GM23338 (cell line): Measurements from ENCODE around the gene GPR39. TPM values are rescaled to one million over a fixed set of nuclear protein-coding genes. Genes with fewer than 3 reads are reported as not detected.

Source experiments
- ATAC-seq: fragments of 200-7000 bp; cut with Tn5 transposase; 3 replicates; pipeline ENCODE4 v1.9.1; 2020
- DNase-seq: peaks from one replicate; pipeline ENCODE4 v3.0.0-alpha.2; 2015; ENCODE audit warnings: low spot score
- H2AFZ ChIP-seq: fragments of 200-600 bp; sonication (generic); 2 replicates; pipeline ENCODE4 v1.8.0; 2016; ENCODE audit warnings: antibody characterized with exemption, mild to moderate bottlenecking, moderate library complexity
- H3F3A ChIP-seq: fragments of 200-600 bp; sonication (generic); replicated peaks from 2 replicates; pipeline ENCODE4 v1.8.0; 2017; ENCODE audit warnings: antibody characterized with exemption, mixed run types, low read depth
- H3K27ac ChIP-seq: fragments of 200-600 bp; sonication (generic); 2 replicates; pipeline ENCODE4 v1.6.1; 2016; ENCODE audit warnings: low read depth
- H3K27me3 ChIP-seq: fragments of 200-600 bp; sonication (generic); 2 replicates; pipeline ENCODE4 v1.8.0; 2016; ENCODE audit warnings: mild to moderate bottlenecking, mixed run types, moderate library complexity; ENCODE audit not compliant: insufficient read depth
- H3K36me3 ChIP-seq: fragments of 200-600 bp; sonication (generic); 2 replicates; pipeline ENCODE4 v1.8.0; 2016; ENCODE audit warnings: mild to moderate bottlenecking; ENCODE audit not compliant: insufficient read depth
- H3K4me1 ChIP-seq: fragments of 200-600 bp; sonication (generic); 2 replicates; pipeline ENCODE4 v1.8.0; 2016; ENCODE audit warnings: mild to moderate bottlenecking, moderate library complexity; ENCODE audit not compliant: insufficient read depth
- H3K4me2 ChIP-seq: fragments of 200-600 bp; sonication (generic); 2 replicates; pipeline ENCODE4 v1.7.1; 2017; ENCODE audit warnings: mixed run types
- H3K4me3 ChIP-seq: fragments of 200-600 bp; sonication (generic); 2 replicates; pipeline ENCODE4 v1.6.1; 2016; ENCODE audit warnings: mixed run types
- H3K79me2 ChIP-seq: fragments of 200-600 bp; sonication (generic); replicated peaks from 2 replicates; pipeline ENCODE4 v1.8.0; 2017; ENCODE audit warnings: mild to moderate bottlenecking; ENCODE audit not compliant: insufficient read depth
- H3K9me2 ChIP-seq: fragments of 200-600 bp; sonication (generic); 2 replicates; pipeline ENCODE4 v1.8.0; 2017; ENCODE audit not compliant: insufficient read depth
- H4K20me1 ChIP-seq: fragments of 200-600 bp; sonication (generic); replicated peaks from 2 replicates; pipeline ENCODE4 v1.8.0; 2017; ENCODE audit warnings: mild to moderate bottlenecking; ENCODE audit not compliant: insufficient read depth
- H3K27ac Mint-ChIP-seq: 2 replicates; pipeline ENCODE4 v1.8.0; 2020; ENCODE audit warnings: inconsistent platforms, mild to moderate bottlenecking, moderate library complexity, mixed read lengths
- H3K27me3 Mint-ChIP-seq: 3 replicates; pipeline ENCODE4 v1.8.0; 2022; ENCODE audit warnings: low read depth, mild to moderate bottlenecking, moderate library complexity, mixed read lengths, inconsistent platforms; ENCODE audit not compliant: insufficient read depth, poor library complexity
- H3K36me3 Mint-ChIP-seq: 3 replicates; pipeline ENCODE4 v1.8.0; 2021; ENCODE audit warnings: low read depth, mild to moderate bottlenecking, inconsistent platforms, moderate library complexity, mixed read lengths
- H3K4me1 Mint-ChIP-seq: 3 replicates; pipeline ENCODE4 v1.8.0; 2020; ENCODE audit warnings: mild to moderate bottlenecking, inconsistent platforms, mixed read lengths
- H3K4me3 Mint-ChIP-seq: 3 replicates; pipeline ENCODE4 v1.8.0; 2021; ENCODE audit warnings: moderate library complexity, mild to moderate bottlenecking, inconsistent platforms, mixed read lengths
- H3K9me3 Mint-ChIP-seq: 3 replicates; pipeline ENCODE4 v1.8.0; 2020; ENCODE audit warnings: moderate library complexity, mild to moderate bottlenecking, inconsistent platforms, mixed read lengths
- CTCF ChIP-seq, 2 experiments: fragments of 200-600 bp in 1 of 2; sonication (generic) in 1 of 2; conservative IDR thresholded peaks; 2 replicates each; pipeline versions ENCODE4 v1.5.1 to v1.6.1; 2016 to 2017; ENCODE audit warnings: antibody characterized with exemption in 2 of 2, low read depth in 2 of 2, mild to moderate bottlenecking in 2 of 2, moderate library complexity in 1 of 2
- EZH2 ChIP-seq: fragments of 200-600 bp; sonication (generic); IDR thresholded peaks from one replicate; pipeline ENCODE4 v1.8.0; 2017; ENCODE audit warnings: antibody characterized with exemption, mild to moderate bottlenecking, low read depth; ENCODE audit not compliant: unreplicated experiment
- EZH2phosphoT487 ChIP-seq: fragments of 200-600 bp; sonication (generic); IDR thresholded peaks from one replicate; pipeline ENCODE4 v1.8.1; 2018; ENCODE audit warnings: antibody characterized with exemption; ENCODE audit not compliant: unreplicated experiment
- JUNB ChIP-seq: IDR thresholded peaks from one replicate; pipeline ENCODE4 v1.6.1; 2016; ENCODE audit warnings: antibody characterized with exemption; ENCODE audit not compliant: unreplicated experiment
- NANOG ChIP-seq: IDR thresholded peaks from 2 replicates; pipeline ENCODE4 v1.6.1; 2016; ENCODE audit warnings: antibody characterized with exemption, borderline replicate concordance
- POLR2AphosphoS5 ChIP-seq: IDR thresholded peaks from 2 replicates; pipeline ENCODE4 v1.6.1; 2016; ENCODE audit warnings: antibody characterized with exemption, low read depth
- STAT1 ChIP-seq: IDR thresholded peaks from one replicate; pipeline ENCODE4 v1.6.1; 2016; ENCODE audit warnings: antibody characterized with exemption; ENCODE audit not compliant: unreplicated experiment
- ZNF114 ChIP-seq: fragments of 250-450 bp; sonication (Bioruptor Pico); IDR thresholded peaks from 2 replicates; pipeline ENCODE4 v1.5.0; 2020; ENCODE audit warnings: mild to moderate bottlenecking, moderate library complexity
- ZNF462 ChIP-seq: fragments of 250-450 bp; sonication (Bioruptor Pico); IDR thresholded peaks from 2 replicates; pipeline ENCODE4 v1.5.0; 2020; ENCODE audit warnings: mild to moderate bottlenecking, moderate library complexity
- polyA plus RNA-seq: library from polyadenylated mRNA; unstranded; fragments of >200 nt; fragmentation: Nextera tagmentation; extraction: Ambion mirVana; gene quantifications from 2 replicates; pipeline ENCODE4 v1.2.1, GENCODE V29; 2016
- total RNA-seq: library from RNA; depleted of rRNA; stranded (reverse); fragments of >200 nt; shearing (Covaris generic); gene quantifications from 2 replicates; pipeline ENCODE4 v1.2.3, GENCODE V29; 2014

The GPR39 gene
- total and polyA plus RNA-seq, 2 experiments from 2014 or later: 0.55 to 1.9 TPM

GRCh38 chr2:132463719-132464118, 47.1 kb downstream of the GPR39 start (continued):
- TF ChIP-seq ZNF462: no peak

GRCh38 chr2:132465917-132466316, 49.3 kb downstream of the GPR39 start:
- Mint-ChIP-seq H3K9me3 (peaks cover 39% of the 10 kb centered on the region), H3K4me1 (no peaks in the 10 kb centered on the region), H3K27me3 (peaks cover 2% of the 10 kb centered on the region), H3K36me3 (peaks cover 19% of the 10 kb centered on the region), H3K4me3 (no peak overlapping the region), H3K27ac (no peak overlapping the region)
- H3K27me3 ChIP-seq: no peaks in the 10 kb centered on the region
- H3K27ac ChIP-seq: no peak overlapping the region
- H2AFZ ChIP-seq: no peak overlapping the region
- peaks cover 17% of the 10 kb centered on the region; the same call in 1 of the 2 replicates for H3K9me2 ChIP-seq
- H3K4me2 ChIP-seq: no peak overlapping the region
- H3K79me2 ChIP-seq: no peaks in the 10 kb centered on the region
- DNase-seq: no peak
- no peak overlapping the region for H3K4me3 ChIP-seq
- no peaks in the 10 kb centered on the region; the same call in 1 of the 2 replicates for H3K36me3 ChIP-seq
- H3K4me1 ChIP-seq: no peaks in the 10 kb centered on the region
- no peaks in the 10 kb centered on the region for H3F3A ChIP-seq
- no peaks in the 10 kb centered on the region for H4K20me1 ChIP-seq
- no peak for ATAC-seq
- no peak for TF ChIP-seq ZNF462
- no peak for TF ChIP-seq NANOG
- TF ChIP-seq JUNB: no peak
- no peak for TF ChIP-seq CTCF (conservative IDR thresholded peaks at IDR 0.05; ENCODE audit: low read depth in 2 of 2)
- TF ChIP-seq EZH2: no peak
- TF ChIP-seq POLR2AphosphoS5: no peak
- no peak for TF ChIP-seq STAT1
- no peak for TF ChIP-seq ZNF114 (CRISPR knock-in tag)
- no peak for TF ChIP-seq EZH2phosphoT487
